HG02870 (cell line): ENCODE data around the gene SELENOO.

ENCODE experiments used
- ATAC-seq: cut with Tn5 transposase; IDR thresholded peaks from one replicate; pipeline ENCODE4 v1.9.1; 2021; ENCODE audit warnings: mild to moderate bottlenecking, moderate library complexity; ENCODE audit not compliant: unreplicated experiment

Gene SELENOO

GRCh38 chr22:50252082-50253045 lies 51.6 kb downstream of the SELENOO start:
- ATAC-seq = no peak

- ATAC-seq = no peak
These were observed 52.5 kb downstream of the SELENOO start for GRCh38 chr22:50253046-50253915.

GRCh38 chr22:50253941-50254340 lies 53.1 kb downstream of the SELENOO start:
- ATAC-seq = no peak

GRCh38 chr22:50255099-50255498 lies 54.3 kb downstream of the SELENOO start:
- ATAC-seq = no peak

GRCh38 chr22:50255607-50256006 lies 54.8 kb downstream of the SELENOO start:
- ATAC-seq = no peak

GRCh38 chr22:50256258-50256862 lies 55.5 kb downstream of the SELENOO start:
- ATAC-seq = no peak

GRCh38 chr22:50257041-50257440 lies 56.2 kb downstream of the SELENOO start:
- ATAC-seq = no peak

- no peak for ATAC-seq
These were observed 56.9 kb downstream of the SELENOO start for GRCh38 chr22:50257451-50258360.

- ATAC-seq = no peak
These were observed 57.8 kb downstream of the SELENOO start for GRCh38 chr22:50258361-50259292.

GRCh38 chr22:50259302-50259701 lies 58.5 kb downstream of the SELENOO start:
- ATAC-seq = no peak

GRCh38 chr22:50260434-50260800 lies 59.6 kb downstream of the SELENOO start:
- ATAC-seq = no peak

GRCh38 chr22:50260801-50261614 lies 60.2 kb downstream of the SELENOO start:
- no peak for ATAC-seq

GRCh38 chr22:50261615-50262459 lies 61.0 kb downstream of the SELENOO start, which contains the start of gene MAPK12:
MAPK12 (minus strand) TSS chr22:50261683; CDS start chr22:50261509, 174 bp downstream.
- no peak for ATAC-seq

GRCh38 chr22:50262460-50262911 lies 61.7 kb downstream of the SELENOO start:
- ATAC-seq = no peak

- ATAC-seq = no peak
These were observed 62.3 kb downstream of the SELENOO start for GRCh38 chr22:50262973-50263617.

GRCh38 chr22:50264104-50264745 lies 63.4 kb downstream of the SELENOO start:
- ATAC-seq = no peak
